K562 (cell line): ENCODE data around the gene ADGRL3. TPM values are rescaled to one million over a fixed set of nuclear protein-coding genes. Genes with fewer than 3 reads are reported as not detected.

Experiments used
- ATAC-seq: fragments of 200-7000 bp; cut with Tn5 transposase; 3 replicates; pipeline ENCODE4 v1.9.1; 2020; ENCODE audit warnings: moderate library complexity
- BruUV-seq: library from RNA; stranded (reverse); fragments of 400-500 nt; replicated peaks from 2 replicates; lab custom pipeline; 2021; lab: Mats Ljungman, UMichigan
- CTCF ChIA-PET: fragments of 300-600 bp; formaldehyde crosslinking; extraction: SDS; loops from one replicate; lab custom pipeline; 2021; ENCODE audit warnings: low intra/inter-chr PET ratio; lab: Yijun Ruan, JAX
- POLR2A ChIA-PET: fragments of 300-600, 350-650 bp; sonication (Branson Sonifier 250); formaldehyde crosslinking; extraction: SDS; loops from one replicate; lab custom pipeline; 2021; ENCODE audit warnings: antibody characterized with exemption, inconsistent platforms; lab: Yijun Ruan, JAX
- DNase-seq, 4 experiments: peaks; one replicate each; pipeline versions ENCODE4 v3.0.0 to v3.0.0-alpha.2; 2011 to 2018; ENCODE audit warnings: low spot score in 3 of 4, mixed read lengths in 3 of 4; ENCODE audit errors: extremely low read depth in 1 of 4
- FAIRE-seq: peaks from 2 replicates; lab custom pipeline; 2011; peaks lifted over from hg19 to GRCh38; lab: Jason Lieb, UNC
- H2AFZ ChIP-seq: 2 replicates; pipeline ENCODE4 v1.6.0; 2011; ENCODE audit warnings: low read depth, low read length, control low read depth, inconsistent platforms
- H3K27ac ChIP-seq: fragments of 200-600 bp; 3 replicates; pipeline ENCODE4 v1.8.0; 2011; ENCODE audit warnings: low read depth, mild to moderate bottlenecking, control low read depth, inconsistent platforms, low read length, moderate library complexity, mixed read lengths; ENCODE audit errors: extremely low read depth
- H3K27me3 ChIP-seq, 2 experiments: fragments of 300-600 bp in 1 of 2; 2 replicates in 1 of 2; 3 replicates in 1 of 2; pipeline versions ENCODE4 v1.6.0 to v1.8.0; 2011; ENCODE audit warnings: inconsistent platforms in 2 of 2, low read length in 2 of 2, mild to moderate bottlenecking in 1 of 2, mixed read lengths in 1 of 2, moderate library complexity in 1 of 2; ENCODE audit not compliant: control insufficient read depth in 2 of 2, insufficient read depth in 2 of 2
- H3K36me3 ChIP-seq: fragments of 300-600 bp; 3 replicates; pipeline ENCODE4 v1.8.0; 2011; ENCODE audit warnings: mild to moderate bottlenecking, low read length, inconsistent platforms; ENCODE audit not compliant: control insufficient read depth, insufficient read depth
- H3K4me1 ChIP-seq, 2 experiments: fragments of 200-600 bp in 1 of 2; replicated peaks in 1 of 2; 2 replicates in 1 of 2; 3 replicates in 1 of 2; pipeline versions ENCODE4 v1.5.1 to v1.8.0; 2011; ENCODE audit warnings: inconsistent platforms in 2 of 2, low read length in 2 of 2, mild to moderate bottlenecking in 1 of 2, mixed read lengths in 1 of 2, moderate library complexity in 1 of 2; ENCODE audit not compliant: control insufficient read depth in 2 of 2, insufficient read depth in 2 of 2
- H3K4me2 ChIP-seq: 2 replicates; pipeline ENCODE4 v1.6.1; 2011; ENCODE audit warnings: low read length, control low read depth, inconsistent platforms, mixed read lengths; ENCODE audit not compliant: insufficient read depth
- H3K4me3 ChIP-seq: fragments of 200-600 bp; sonication (generic), shearing (Covaris generic); 2 replicates; pipeline ENCODE4 v1.5.1; 2016; ENCODE audit warnings: control low read depth, inconsistent platforms
- H3K79me2 ChIP-seq: fragments of 200-600 bp; 3 replicates; pipeline ENCODE4 v1.8.0; 2011; ENCODE audit warnings: low read length, inconsistent platforms; ENCODE audit not compliant: control insufficient read depth, insufficient read depth
- H3K9ac ChIP-seq, 2 experiments: 2 replicates each; pipeline versions ENCODE4 v1.6.0 to v1.6.1; 2011; ENCODE audit warnings: low read depth in 2 of 2, low read length in 2 of 2, control low read depth in 1 of 2, inconsistent platforms in 1 of 2, mild to moderate bottlenecking in 1 of 2, mixed read lengths in 1 of 2; ENCODE audit not compliant: insufficient read depth in 1 of 2
- H3K9me1 ChIP-seq: one replicate; pipeline ENCODE4 v1.6.0; 2011; ENCODE audit warnings: inconsistent platforms, mild to moderate bottlenecking, low read length, moderate library complexity; ENCODE audit not compliant: control insufficient read depth, insufficient read depth
- H3K9me3 ChIP-seq: replicated peaks from 2 replicates; pipeline ENCODE4 v1.5.1; 2011; ENCODE audit warnings: low read depth, low read length, inconsistent platforms; ENCODE audit not compliant: control insufficient read depth, insufficient read depth
- H4K20me1 ChIP-seq: replicated peaks from 2 replicates; pipeline ENCODE4 v1.6.1; 2011; ENCODE audit warnings: low read length, inconsistent platforms, mixed read lengths; ENCODE audit not compliant: control insufficient read depth, insufficient read depth
- GABPB1 ChIP-seq: sonication (generic); formaldehyde crosslinking; IDR thresholded peaks from 2 replicates; pipeline ENCODE4 v1.8.0; 2022; ENCODE audit warnings: mild to moderate bottlenecking, missing genetic modification reagents
- MYBL2 ChIP-seq, 2 experiments: fragments of 450-650 bp in 1 of 2; sonication (generic) in 1 of 2; formaldehyde crosslinking in 1 of 2; IDR thresholded peaks; 2 replicates each; pipeline versions ENCODE4 v1.6.1 to v1.8.1; 2017 to 2022; ENCODE audit warnings: borderline replicate concordance in 1 of 2, inconsistent platforms in 1 of 2, low read depth in 1 of 2, mild to moderate bottlenecking in 1 of 2, missing genetic modification reagents in 1 of 2, moderate library complexity in 1 of 2
- NCOA4 ChIP-seq: fragments of 450-650 bp; IDR thresholded peaks from 2 replicates; pipeline ENCODE4 v1.6.1; 2018; ENCODE audit warnings: mild to moderate bottlenecking; ENCODE audit not compliant: partially characterized antibody
- POLR2G ChIP-seq: fragments of 200-400 bp; formaldehyde crosslinking; IDR thresholded peaks from 2 replicates; pipeline ENCODE4 v1.6.1; 2017; ENCODE audit warnings: low read depth, mild to moderate bottlenecking, antibody characterized with exemption, low read length, moderate library complexity
- POLR3G ChIP-seq: IDR thresholded peaks from 2 replicates; pipeline ENCODE4 v1.6.1; 2011; ENCODE audit not compliant: insufficient read length, insufficient replicate concordance; ENCODE audit errors: extremely low read depth
- UBTF ChIP-seq, 2 experiments: IDR thresholded peaks; 2 replicates each; pipeline ENCODE4 v1.6.1; 2012; ENCODE audit warnings: improper control_type of control experiment in 2 of 2, low read depth in 2 of 2, low read length in 2 of 2, borderline replicate concordance in 1 of 2
- WGBS: fragments of 100-300 bp; shearing (Covaris generic); methylation state at CpG from one replicate; pipeline ENCODE4 v1.1.6; 2016; ENCODE audit warnings: low coverage, mixed read lengths; ENCODE audit not compliant: insufficient coverage; ENCODE audit errors: missing lambda C conversion rate; 5-methylcytosine and 5-hydroxymethylcytosine counted together
- in situ Hi-C: fragments of 300-500 bp; cut with MboI; formaldehyde crosslinking; loops from 4 replicates; pipeline ENCODE4 v1.15.0; 2018; ENCODE audit warnings: inconsistent platforms, mixed read lengths
- intact Hi-C: fragments of 100-400 bp; cut with micrococcal nuclease; formaldehyde crosslinking; loops from 2 replicates; pipeline ENCODE4 v1.14.2; 2022
- polyA plus RNA-seq, 8 experiments: library from polyadenylated mRNA; depleted of rRNA in 4 of 8; stranded (reverse) in 5 of 8; unstranded in 3 of 8; fragments of >200 nt; fragmentation: Nextera tagmentation in 2 of 8; fragmentation: Illumina TruSeq in 1 of 8; extraction: Ambion mirVana in 2 of 8; extraction: Trizol in 1 of 8; gene quantifications; 2 replicates each; pipeline versions ENCODE4 v1.2.1 to v1.2.3, GENCODE V29; 2011 to 2014; ENCODE audit warnings: inconsistent platforms in 1 of 8, missing spikeins in 1 of 8
- total RNA-seq, 7 experiments: library from RNA; depleted of rRNA in 6 of 7; stranded (reverse); fragments of >200 nt in 6 of 7; fragmentation: Illumina TruSeq in 2 of 7; extraction: Trizol in 2 of 7; gene quantifications; 2 replicates each; pipeline versions ENCODE4 v1.2.1 to v1.2.3, GENCODE V29; 2011 to 2021; ENCODE audit warnings: low replicate concordance in 1 of 7
- TF ChIP-seq, protein P1 (sequence below): sonication (generic); formaldehyde crosslinking; IDR thresholded peaks from 2 replicates; pipeline ENCODE4 v1.9.0; 2022; ENCODE audit warnings: mild to moderate bottlenecking, missing genetic modification reagents

ADGRL3 gene
- total and polyA plus RNA-seq, 9 of the 15 experiments (the other 6 are each of a cell fraction or from before 2014, with no cell fraction given): 0.03 to 0.14 (median 0.04) TPM; not detected in 2

DNA sequence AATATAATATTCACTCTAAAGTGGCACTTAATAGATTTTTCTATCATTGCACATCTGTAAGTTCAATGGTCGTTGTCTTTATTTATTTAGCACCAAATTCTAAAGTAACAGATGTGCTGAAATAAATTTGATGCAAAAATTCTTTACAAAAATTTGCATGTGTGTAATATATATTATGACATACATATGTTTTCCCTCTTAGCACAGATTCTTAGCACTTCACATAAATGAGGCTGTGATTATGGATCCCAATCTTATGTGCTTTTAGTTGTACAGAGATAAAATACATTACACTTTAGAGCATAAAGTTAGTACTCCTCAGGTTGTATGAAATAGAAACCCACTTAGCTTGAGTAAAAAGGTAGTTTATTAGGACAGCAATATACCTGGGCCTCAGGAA is 915.1 kb downstream of the ADGRL3 start (continued):
- TF ChIP-seq UBTF (IDR thresholded peaks at IDR 0.05; ENCODE audit: borderline replicate concordance in 1 of 2, low read depth in 2 of 2, low read length in 2 of 2): no peak
- TF ChIP-seq, all 486 proteins: peak for 0

GRCh38 chr4:62117886-62118285 is 917.8 kb downstream of the ADGRL3 start:
- Histone ChIP-seq H3K4me1 (no peaks in the 10 kb centered on the region), H4K20me1 (no peaks in the 10 kb centered on the region), H3K9me1 (no peaks in the 10 kb centered on the region), H3K27ac (no peak overlapping the region), H3K9me3 (no peaks in the 10 kb centered on the region), H3K27me3 (no peaks in the 10 kb centered on the region), H3K4me3 (no peak overlapping the region), H3K79me2 (no peaks in the 10 kb centered on the region), H3K9ac (no peak overlapping the region), H3K36me3 (no peaks in the 10 kb centered on the region), H3K4me2 (no peak overlapping the region), H2AFZ (no peak overlapping the region)
- in situ Hi-C loops: no loop called here
- no TSS peak for BruUV-seq
- TF ChIP-seq, protein P1, sequence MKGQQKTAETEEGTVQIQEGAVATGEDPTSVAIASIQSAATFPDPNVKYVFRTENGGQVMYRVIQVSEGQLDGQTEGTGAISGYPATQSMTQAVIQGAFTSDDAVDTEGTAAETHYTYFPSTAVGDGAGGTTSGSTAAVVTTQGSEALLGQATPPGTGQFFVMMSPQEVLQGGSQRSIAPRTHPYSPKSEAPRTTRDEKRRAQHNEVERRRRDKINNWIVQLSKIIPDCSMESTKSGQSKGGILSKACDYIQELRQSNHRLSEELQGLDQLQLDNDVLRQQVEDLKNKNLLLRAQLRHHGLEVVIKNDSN (CRISPR knock-in tag): no peak
- TF ChIP-seq MYBL2 (IDR thresholded peaks at IDR 0.05; ENCODE audit: low read depth): no peak
- no peak for TF ChIP-seq MYBL2 (CRISPR knock-in tag; IDR thresholded peaks at IDR 0.05; ENCODE audit: borderline replicate concordance)
- TF ChIP-seq NCOA4: no peak
- no peak for TF ChIP-seq POLR2G
- TF ChIP-seq GABPB1 (CRISPR knock-in tag): no peak
- TF ChIP-seq POLR3G: no peak
- DNase-seq (no peak), FAIRE-seq (no peak), ATAC-seq (no peak)
- ChIA-PET CTCF (no interaction called here), POLR2A (no interaction called here)
- 0% methylated on average over 2 of the region's 2 CpGs for WGBS
- intact Hi-C loops: no loop called here
